ENCODE results near the gene SMCR8. TPM values are rescaled to one million over a fixed set of nuclear protein-coding genes. Genes with fewer than 3 reads are reported as not detected.
A peak's percentile ranks its signal among the peaks of the same experiment; 100 is the strongest.

Gene SMCR8
- total and polyA plus RNA-seq, 2 of the 13 experiments (the other 11 are each of a cell fraction or from before 2014, with no cell fraction given), result 7.6 to 11.8 TPM

DNA sequence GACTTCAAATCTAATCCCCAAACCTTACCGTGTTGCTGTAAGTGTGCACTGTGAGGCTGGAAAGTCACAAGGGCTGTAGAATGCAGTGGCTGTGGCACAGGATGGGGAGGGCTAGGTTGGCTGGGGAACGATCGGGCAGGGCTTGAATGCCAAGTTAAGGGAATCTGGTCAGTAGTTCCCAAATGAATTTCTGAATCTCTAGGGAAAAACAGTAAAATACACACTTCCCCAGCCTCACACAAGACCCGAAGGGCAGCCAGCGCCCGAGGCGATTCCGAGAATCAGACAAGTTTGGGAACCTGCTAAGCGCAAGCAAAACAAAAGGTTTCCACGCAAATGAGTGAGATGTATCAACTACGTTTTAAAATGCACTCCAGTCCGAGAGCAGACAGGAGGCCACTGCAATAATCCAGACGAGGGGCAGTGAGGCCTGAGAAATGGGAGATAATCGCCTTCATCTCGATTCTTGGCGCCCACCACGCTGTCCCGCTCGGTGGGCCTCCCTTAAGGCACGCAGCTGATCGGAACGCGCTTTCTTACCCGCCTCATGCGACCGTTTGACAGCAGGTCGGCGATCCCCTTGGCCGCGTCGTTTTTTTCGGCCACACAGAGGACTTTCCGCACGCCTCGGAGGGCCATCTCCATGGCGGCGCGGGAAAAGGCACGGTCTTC is 898 bp upstream of the SMCR8 start (continued):
- TF ChIP-seq, protein P1, sequence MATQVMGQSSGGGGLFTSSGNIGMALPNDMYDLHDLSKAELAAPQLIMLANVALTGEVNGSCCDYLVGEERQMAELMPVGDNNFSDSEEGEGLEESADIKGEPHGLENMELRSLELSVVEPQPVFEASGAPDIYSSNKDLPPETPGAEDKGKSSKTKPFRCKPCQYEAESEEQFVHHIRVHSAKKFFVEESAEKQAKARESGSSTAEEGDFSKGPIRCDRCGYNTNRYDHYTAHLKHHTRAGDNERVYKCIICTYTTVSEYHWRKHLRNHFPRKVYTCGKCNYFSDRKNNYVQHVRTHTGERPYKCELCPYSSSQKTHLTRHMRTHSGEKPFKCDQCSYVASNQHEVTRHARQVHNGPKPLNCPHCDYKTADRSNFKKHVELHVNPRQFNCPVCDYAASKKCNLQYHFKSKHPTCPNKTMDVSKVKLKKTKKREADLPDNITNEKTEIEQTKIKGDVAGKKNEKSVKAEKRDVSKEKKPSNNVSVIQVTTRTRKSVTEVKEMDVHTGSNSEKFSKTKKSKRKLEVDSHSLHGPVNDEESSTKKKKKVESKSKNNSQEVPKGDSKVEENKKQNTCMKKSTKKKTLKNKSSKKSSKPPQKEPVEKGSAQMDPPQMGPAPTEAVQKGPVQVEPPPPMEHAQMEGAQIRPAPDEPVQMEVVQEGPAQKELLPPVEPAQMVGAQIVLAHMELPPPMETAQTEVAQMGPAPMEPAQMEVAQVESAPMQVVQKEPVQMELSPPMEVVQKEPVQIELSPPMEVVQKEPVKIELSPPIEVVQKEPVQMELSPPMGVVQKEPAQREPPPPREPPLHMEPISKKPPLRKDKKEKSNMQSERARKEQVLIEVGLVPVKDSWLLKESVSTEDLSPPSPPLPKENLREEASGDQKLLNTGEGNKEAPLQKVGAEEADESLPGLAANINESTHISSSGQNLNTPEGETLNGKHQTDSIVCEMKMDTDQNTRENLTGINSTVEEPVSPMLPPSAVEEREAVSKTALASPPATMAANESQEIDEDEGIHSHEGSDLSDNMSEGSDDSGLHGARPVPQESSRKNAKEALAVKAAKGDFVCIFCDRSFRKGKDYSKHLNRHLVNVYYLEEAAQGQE (IDR thresholded peaks at IDR 0.05; ENCODE audit: borderline replicate concordance in 1 of 2, low read depth in 1 of 2, low read length in 2 of 2), result no peak
- TF ChIP-seq, protein P2, sequence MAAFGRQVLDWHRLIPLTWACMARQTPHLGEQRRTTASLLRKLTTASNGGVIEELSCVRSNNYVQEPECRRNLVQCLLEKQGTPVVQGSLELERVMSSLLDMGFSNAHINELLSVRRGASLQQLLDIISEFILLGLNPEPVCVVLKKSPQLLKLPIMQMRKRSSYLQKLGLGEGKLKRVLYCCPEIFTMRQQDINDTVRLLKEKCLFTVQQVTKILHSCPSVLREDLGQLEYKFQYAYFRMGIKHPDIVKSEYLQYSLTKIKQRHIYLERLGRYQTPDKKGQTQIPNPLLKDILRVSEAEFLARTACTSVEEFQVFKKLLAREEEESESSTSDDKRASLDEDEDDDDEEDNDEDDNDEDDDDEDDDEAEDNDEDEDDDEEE (CRISPR knock-in tag; IDR thresholded peaks at IDR 0.05), result no peak
- TF ChIP-seq, protein P3, sequence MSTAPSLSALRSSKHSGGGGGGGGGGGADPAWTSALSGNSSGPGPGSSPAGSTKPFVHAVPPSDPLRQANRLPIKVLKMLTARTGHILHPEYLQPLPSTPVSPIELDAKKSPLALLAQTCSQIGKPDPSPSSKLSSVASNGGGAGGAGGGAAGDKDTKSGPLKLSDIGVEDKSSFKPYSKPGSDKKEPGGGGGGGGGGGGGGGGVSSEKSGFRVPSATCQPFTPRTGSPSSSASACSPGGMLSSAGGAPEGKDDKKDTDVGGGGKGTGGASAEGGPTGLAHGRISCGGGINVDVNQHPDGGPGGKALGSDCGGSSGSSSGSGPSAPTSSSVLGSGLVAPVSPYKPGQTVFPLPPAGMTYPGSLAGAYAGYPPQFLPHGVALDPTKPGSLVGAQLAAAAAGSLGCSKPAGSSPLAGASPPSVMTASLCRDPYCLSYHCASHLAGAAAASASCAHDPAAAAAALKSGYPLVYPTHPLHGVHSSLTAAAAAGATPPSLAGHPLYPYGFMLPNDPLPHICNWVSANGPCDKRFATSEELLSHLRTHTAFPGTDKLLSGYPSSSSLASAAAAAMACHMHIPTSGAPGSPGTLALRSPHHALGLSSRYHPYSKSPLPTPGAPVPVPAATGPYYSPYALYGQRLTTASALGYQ (CRISPR knock-in tag; IDR thresholded peaks at IDR 0.05), result peak; percentile 29; the same call in 1 of the 2 replicates
- TF ChIP-seq PHF20 (CRISPR knock-in tag; IDR thresholded peaks at IDR 0.05) (no peak), ZNF761 (CRISPR knock-in tag; conservative IDR thresholded peaks at IDR 0.05) (0 out of 2 replicates have a peak, but pooled peaks have one; percentile 40), ZBTB8A (CRISPR knock-in tag; IDR thresholded peaks at IDR 0.05; ENCODE audit: borderline replicate concordance, low read depth) (no peak), ZNF432 (CRISPR knock-in tag; IDR thresholded peaks at IDR 0.05; ENCODE audit: borderline replicate concordance) (no peak), ZNF768 (CRISPR knock-in tag; IDR thresholded peaks at IDR 0.05) (no peak), EZH2 (conservative IDR thresholded peaks at IDR 0.05; ENCODE audit: low read depth, low read length) (no peak), SMAD3 (CRISPR knock-in tag; IDR thresholded peaks at IDR 0.05) (no peak), ZNF83 (CRISPR knock-in tag; IDR thresholded peaks at IDR 0.05; ENCODE audit: borderline replicate concordance) (0 out of 2 replicates have a peak, but pooled peaks have one; percentile 60), ZKSCAN1 (IDR thresholded peaks at IDR 0.05; ENCODE audit: low read length) (no peak)
- TF ChIP-seq, protein P4, sequence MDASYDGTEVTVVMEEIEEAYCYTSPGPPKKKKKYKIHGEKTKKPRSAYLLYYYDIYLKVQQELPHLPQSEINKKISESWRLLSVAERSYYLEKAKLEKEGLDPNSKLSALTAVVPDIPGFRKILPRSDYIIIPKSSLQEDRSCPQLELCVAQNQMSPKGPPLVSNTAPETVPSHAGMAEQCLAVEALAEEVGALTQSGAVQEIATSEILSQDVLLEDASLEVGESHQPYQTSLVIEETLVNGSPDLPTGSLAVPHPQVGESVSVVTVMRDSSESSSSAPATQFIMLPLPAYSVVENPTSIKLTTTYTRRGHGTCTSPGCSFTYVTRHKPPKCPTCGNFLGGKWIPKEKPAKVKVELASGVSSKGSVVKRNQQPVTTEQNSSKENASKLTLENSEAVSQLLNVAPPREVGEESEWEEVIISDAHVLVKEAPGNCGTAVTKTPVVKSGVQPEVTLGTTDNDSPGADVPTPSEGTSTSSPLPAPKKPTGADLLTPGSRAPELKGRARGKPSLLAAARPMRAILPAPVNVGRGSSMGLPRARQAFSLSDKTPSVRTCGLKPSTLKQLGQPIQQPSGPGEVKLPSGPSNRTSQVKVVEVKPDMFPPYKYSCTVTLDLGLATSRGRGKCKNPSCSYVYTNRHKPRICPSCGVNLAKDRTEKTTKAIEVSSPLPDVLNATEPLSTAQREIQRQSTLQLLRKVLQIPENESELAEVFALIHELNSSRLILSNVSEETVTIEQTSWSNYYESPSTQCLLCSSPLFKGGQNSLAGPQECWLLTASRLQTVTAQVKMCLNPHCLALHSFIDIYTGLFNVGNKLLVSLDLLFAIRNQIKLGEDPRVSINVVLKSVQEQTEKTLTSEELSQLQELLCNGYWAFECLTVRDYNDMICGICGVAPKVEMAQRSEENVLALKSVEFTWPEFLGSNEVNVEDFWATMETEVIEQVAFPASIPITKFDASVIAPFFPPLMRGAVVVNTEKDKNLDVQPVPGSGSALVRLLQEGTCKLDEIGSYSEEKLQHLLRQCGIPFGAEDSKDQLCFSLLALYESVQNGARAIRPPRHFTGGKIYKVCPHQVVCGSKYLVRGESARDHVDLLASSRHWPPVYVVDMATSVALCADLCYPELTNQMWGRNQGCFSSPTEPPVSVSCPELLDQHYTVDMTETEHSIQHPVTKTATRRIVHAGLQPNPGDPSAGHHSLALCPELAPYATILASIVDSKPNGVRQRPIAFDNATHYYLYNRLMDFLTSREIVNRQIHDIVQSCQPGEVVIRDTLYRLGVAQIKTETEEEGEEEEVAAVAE (CRISPR knock-in tag; IDR thresholded peaks at IDR 0.05; ENCODE audit: borderline replicate concordance), result no peak
- TF ChIP-seq, protein P5, sequence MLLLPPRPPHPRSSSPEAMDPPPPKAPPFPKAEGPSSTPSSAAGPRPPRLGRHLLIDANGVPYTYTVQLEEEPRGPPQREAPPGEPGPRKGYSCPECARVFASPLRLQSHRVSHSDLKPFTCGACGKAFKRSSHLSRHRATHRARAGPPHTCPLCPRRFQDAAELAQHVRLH (CRISPR knock-in tag; IDR thresholded peaks at IDR 0.05; ENCODE audit: borderline replicate concordance, low read depth), result peak; percentile 20; the same call in 1 of the 2 replicates
- TF ChIP-seq, protein P6, sequence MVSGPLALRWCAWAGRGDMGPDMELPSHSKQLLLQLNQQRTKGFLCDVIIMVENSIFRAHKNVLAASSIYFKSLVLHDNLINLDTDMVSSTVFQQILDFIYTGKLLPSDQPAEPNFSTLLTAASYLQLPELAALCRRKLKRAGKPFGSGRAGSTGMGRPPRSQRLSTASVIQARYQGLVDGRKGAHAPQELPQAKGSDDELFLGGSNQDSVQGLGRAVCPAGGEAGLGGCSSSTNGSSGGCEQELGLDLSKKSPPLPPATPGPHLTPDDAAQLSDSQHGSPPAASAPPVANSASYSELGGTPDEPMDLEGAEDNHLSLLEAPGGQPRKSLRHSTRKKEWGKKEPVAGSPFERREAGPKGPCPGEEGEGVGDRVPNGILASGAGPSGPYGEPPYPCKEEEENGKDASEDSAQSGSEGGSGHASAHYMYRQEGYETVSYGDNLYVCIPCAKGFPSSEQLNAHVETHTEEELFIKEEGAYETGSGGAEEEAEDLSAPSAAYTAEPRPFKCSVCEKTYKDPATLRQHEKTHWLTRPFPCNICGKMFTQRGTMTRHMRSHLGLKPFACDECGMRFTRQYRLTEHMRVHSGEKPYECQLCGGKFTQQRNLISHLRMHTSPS (CRISPR knock-in tag; IDR thresholded peaks at IDR 0.05; ENCODE audit: low read depth), result no peak
